HG02852 (cell line): Measurements from ENCODE around the gene MAGI1.

Experiments used
- ATAC-seq: cut with Tn5 transposase; IDR thresholded peaks from one replicate; pipeline ENCODE4 v1.9.1; 2021; ENCODE audit warnings: mild to moderate bottlenecking, moderate library complexity; ENCODE audit not compliant: unreplicated experiment

MAGI1 gene

GRCh38 chr3:65313666-65314065 lies 725.1 kb downstream of the MAGI1 start:
- no peak for ATAC-seq

GRCh38 chr3:65305836-65306235 lies 732.9 kb downstream of the MAGI1 start:
- ATAC-seq: no peak
